Thyroid gland (tissue), 4 donors: ENCODE data around the gene TP63. TPM values are rescaled to one million over a fixed set of nuclear protein-coding genes. Genes with fewer than 3 reads are reported as not detected.

Experiments used
- DNase-seq, 2 donors: peaks; one replicate each; pipeline ENCODE4 v3.0.0-alpha.2; 2019
- H3K27ac ChIP-seq, 3 donors: fragments of 200-600 bp; sonication (generic); 1 replicate in 2 of 3; 2 replicates in 1 of 3; pipeline ENCODE4 v1.5.1; 2016 to 2019; ENCODE audit warnings: mild to moderate bottlenecking in 1 of 3, moderate library complexity in 1 of 3
- H3K27me3 ChIP-seq: fragments of 200-600 bp; sonication (generic); one replicate; pipeline ENCODE4 v1.5.1; 2019
- H3K36me3 ChIP-seq, 2 donors: fragments of 200-600 bp; sonication (generic); one replicate each; pipeline ENCODE4 v1.5.1; 2016 to 2019
- H3K4me1 ChIP-seq, 2 donors: fragments of 200-600 bp; sonication (generic); one replicate each; pipeline ENCODE4 v1.5.1; 2017 to 2019
- H3K4me3 ChIP-seq, 3 donors: fragments of 200-600 bp; sonication (generic); replicated peaks in 1 of 3; 1 replicate in 2 of 3; 2 replicates in 1 of 3; pipeline ENCODE4 v1.5.1; 2016; ENCODE audit warnings: mild to moderate bottlenecking in 1 of 3
- H3K9me3 ChIP-seq: fragments of 200-600 bp; sonication (generic); one replicate; pipeline ENCODE4 v1.5.1; 2017
- CTCF ChIP-seq, 6 experiments: fragments of 200-600 bp in 3 of 6; fragments of 450-650 bp in 3 of 6; sonication (generic) in 3 of 6; IDR thresholded peaks; one replicate each; pipeline ENCODE4 v1.5.1; 2016 to 2019; ENCODE audit warnings: antibody characterized with exemption in 6 of 6, mild to moderate bottlenecking in 2 of 6, inconsistent platforms in 1 of 6, moderate library complexity in 1 of 6
- POLR2A ChIP-seq, 2 donors: fragments of 450-650 bp; IDR thresholded peaks; one replicate each; pipeline ENCODE4 v1.6.1; 2017; ENCODE audit warnings: antibody characterized with exemption in 2 of 2, mild to moderate bottlenecking in 2 of 2, moderate library complexity in 1 of 2
- WGBS, 2 donors: methylation state at CpG; one replicate each; pipeline ENCODE4 v1.1.5; 2017; 5-methylcytosine and 5-hydroxymethylcytosine counted together
- intact Hi-C: fragments of 100-400 bp; cut with DNase I; formaldehyde crosslinking; loops from one replicate; pipeline ENCODE4 v1.15.1; 2023
- total RNA-seq, 4 donors: library from RNA; depleted of rRNA; stranded (reverse); fragments of >200 nt; gene quantifications; one replicate each; pipeline ENCODE4 v1.2.3, GENCODE V29; 2016

The TP63 gene
- total RNA-seq, 4 donors from 2014 or later = 1.2 to 1.3 TPM; not detected in 2

DNA sequence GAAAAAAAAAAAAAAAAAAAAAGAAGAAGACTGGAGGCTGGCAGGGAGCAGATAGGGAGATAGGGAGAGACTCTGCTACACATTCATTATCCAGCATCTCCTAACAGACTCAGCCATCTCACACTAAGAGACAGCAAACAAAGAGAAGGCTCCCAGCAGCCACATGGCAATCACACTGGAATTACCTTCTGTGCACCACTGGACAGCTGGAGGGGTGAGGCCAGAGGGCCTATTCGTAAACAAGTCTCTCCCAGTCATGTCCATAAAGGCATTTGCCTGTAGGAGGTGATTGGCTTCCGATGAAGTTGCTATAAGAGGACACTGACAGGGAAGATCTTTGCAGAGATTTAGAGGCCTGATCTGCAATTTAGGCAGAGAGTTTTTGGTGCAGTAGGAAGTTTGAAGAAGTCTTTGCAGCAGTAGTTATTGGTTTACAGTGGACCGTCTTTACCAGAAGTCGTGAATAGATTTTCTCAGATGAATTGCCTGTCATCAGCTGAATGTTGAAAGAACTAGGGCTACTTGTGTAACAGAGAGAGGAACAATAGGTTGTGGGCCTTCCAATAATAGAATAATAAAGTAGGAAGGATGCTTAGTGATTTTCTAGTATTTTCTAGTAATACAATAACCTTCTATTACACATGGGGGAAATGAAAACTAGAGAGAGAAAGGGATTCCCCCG, 89.7 kb downstream of the TP63 start:
- H3K36me3 ChIP-seq = no peaks in the 10 kb centered on the region
- 93 to 98% methylated on average over 5 of the region's 5 CpGs for WGBS, 2 donors
- DNase-seq = no peak
- H3K4me1 ChIP-seq = peaks cover 0 to 3% of the 10 kb centered on the region in 2 donors
- no peaks in the 10 kb centered on the region for H3K9me3 ChIP-seq
- H3K27ac ChIP-seq = no peak overlapping the region
- H3K27me3 ChIP-seq = no peaks in the 10 kb centered on the region
- no peak for TF ChIP-seq CTCF (IDR thresholded peaks at IDR 0.05)
- TF ChIP-seq POLR2A (IDR thresholded peaks at IDR 0.05) = no peak
- intact Hi-C loops = no loop called here
- no peak overlapping the region for H3K4me3 ChIP-seq

DNA sequence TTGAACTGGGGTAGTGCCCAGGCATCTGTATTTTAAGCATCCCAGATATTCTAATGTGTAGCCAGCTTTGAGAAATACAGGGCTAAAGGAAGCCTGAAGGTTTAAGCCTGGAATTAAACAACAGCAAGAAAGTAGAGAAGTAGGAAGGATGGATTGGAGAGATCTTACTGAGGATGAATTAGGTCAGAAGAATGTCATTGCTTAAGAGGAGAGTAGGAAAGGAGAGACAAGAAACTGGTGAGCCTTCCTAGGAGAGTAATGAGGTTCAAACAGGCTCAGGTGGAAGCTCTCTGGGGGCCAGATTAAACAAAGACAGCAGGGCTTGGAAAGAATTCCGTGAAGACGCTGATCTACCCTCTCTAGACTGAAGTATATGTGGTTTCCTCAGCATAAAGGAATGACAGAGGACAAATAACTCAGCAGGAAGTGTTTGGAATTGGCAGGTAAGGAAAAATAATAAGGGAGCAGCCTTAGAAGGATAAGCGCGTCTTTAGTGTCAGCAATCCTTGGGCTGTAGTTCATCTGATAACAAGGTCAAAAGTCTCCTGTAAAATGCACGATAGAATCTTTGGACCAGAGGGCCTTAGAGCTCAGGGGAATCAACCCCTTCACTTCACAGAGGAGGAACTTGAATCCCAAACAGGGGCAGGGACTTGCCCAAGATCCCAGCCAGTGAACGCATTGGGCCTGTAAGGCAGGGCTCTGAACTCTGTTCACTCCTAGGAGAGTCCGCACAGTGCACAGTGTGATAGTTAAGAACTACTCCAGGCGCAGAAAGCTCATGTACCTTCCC, 90.9 kb downstream of the TP63 start:
- Histone ChIP-seq H3K36me3 (no peaks in the 10 kb centered on the region), H3K4me3 (no peak overlapping the region), H3K27ac (no peak overlapping the region), H3K9me3 (no peaks in the 10 kb centered on the region), H3K27me3 (no peaks in the 10 kb centered on the region), H3K4me1 (peaks cover 0 to 3% of the 10 kb centered on the region in 2 donors)
- 76 to 79% methylated on average over 8 of the region's 8 CpGs for WGBS, 2 donors
- TF ChIP-seq CTCF (IDR thresholded peaks at IDR 0.05) (no peak), POLR2A (IDR thresholded peaks at IDR 0.05) (no peak)
- intact Hi-C loops = no loop called here
- DNase-seq = no peak

GRCh38 chr3:189724356-189724755, 93.2 kb downstream of the TP63 start:
- intact Hi-C loops = no loop called here
- Histone ChIP-seq H3K4me3 (no peak overlapping the region), H3K36me3 (no peaks in the 10 kb centered on the region), H3K4me1 (peaks cover 0 to 3% of the 10 kb centered on the region in 2 donors), H3K27me3 (no peaks in the 10 kb centered on the region), H3K27ac (no peak overlapping the region), H3K9me3 (no peaks in the 10 kb centered on the region)
- DNase-seq = no peak
- 83 to 89% methylated on average over 4 of the region's 4 CpGs for WGBS, 2 donors
- no peak for TF ChIP-seq CTCF (IDR thresholded peaks at IDR 0.05)

DNA sequence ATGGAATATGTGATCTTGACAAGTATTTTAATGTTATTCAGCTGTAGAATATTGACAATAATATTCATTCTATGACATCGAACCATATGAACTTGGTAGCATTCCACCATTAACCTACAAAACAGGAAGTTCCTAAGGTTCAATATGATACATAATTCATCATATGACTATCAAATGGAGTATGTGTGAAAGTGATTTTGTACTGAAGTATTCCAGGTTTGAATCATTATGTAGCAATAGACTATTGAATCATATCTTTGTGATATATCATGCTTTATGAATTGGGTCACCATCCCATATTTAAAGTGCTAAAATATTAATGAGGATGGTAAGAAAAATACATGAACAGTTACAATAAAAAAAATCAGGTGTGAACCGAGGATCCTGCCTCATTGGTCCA, 95.1 kb downstream of the TP63 start:
- Histone ChIP-seq H3K4me3 (no peak overlapping the region), H3K27me3 (no peaks in the 10 kb centered on the region), H3K9me3 (no peaks in the 10 kb centered on the region), H3K27ac (no peak overlapping the region), H3K4me1 (peaks cover 0 to 3% of the 10 kb centered on the region in 2 donors), H3K36me3 (no peaks in the 10 kb centered on the region)
- TF ChIP-seq POLR2A (IDR thresholded peaks at IDR 0.05) (no peak), CTCF (IDR thresholded peaks at IDR 0.05) (no peak)
- WGBS, 2 donors = 93 to 96% methylated on average over 2 of the region's 2 CpGs
- intact Hi-C loops = no loop called here
- DNase-seq = no peak

DNA sequence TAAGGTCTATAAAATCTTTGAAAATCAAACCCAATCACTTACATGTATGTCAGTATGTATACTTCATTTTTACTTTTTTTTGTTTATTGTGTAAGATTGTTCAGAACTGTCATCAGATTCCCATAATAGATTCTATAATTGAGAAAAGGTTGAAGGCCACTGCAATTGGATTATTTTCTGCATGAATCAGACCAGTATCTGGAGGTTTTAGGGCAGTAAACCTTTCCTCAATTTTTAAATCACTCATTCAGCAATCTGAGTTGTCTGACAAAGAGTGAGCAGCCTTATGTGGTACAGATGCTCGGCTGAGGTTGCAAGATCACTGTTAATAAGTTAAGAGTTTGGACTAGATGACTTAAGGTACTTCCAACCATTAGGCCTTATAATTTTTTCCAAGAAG, 96.0 kb downstream of the TP63 start:
- H3K36me3 ChIP-seq = no peaks in the 10 kb centered on the region
- 92 to 100% methylated on average over 1 of the region's 1 CpG for WGBS, 2 donors
- H3K27ac ChIP-seq = no peak overlapping the region
- intact Hi-C loops = no loop called here
- no peaks in the 10 kb centered on the region for H3K27me3 ChIP-seq
- H3K4me3 ChIP-seq = no peak overlapping the region
- TF ChIP-seq CTCF (IDR thresholded peaks at IDR 0.05) = no peak
- no peak for TF ChIP-seq POLR2A (IDR thresholded peaks at IDR 0.05)
- H3K9me3 ChIP-seq = no peaks in the 10 kb centered on the region
- no peak for DNase-seq
- H3K4me1 ChIP-seq = peaks cover 0 to 3% of the 10 kb centered on the region in 2 donors
